Stimulated activated CD8-positive, alpha-beta memory T cell treated with anti-CD3 and anti-CD28 coated beads, Interleukin-2, amount 100 ng/mL, for 48 hours (primary cell): Measurements from ENCODE around the gene RTTN.
"Not testable (repeated sequence)": the region's sequence is repeated elsewhere in the genome, so short reads cannot be mapped to it uniquely, and the experiment has no call there.

ENCODE experiments used
- DNase-seq, 2 donors: peaks; one replicate each; pipeline ENCODE4 v3.0.0-alpha.2; 2020; ENCODE audit warnings: low read depth in 2 of 2

The RTTN gene

DNA sequence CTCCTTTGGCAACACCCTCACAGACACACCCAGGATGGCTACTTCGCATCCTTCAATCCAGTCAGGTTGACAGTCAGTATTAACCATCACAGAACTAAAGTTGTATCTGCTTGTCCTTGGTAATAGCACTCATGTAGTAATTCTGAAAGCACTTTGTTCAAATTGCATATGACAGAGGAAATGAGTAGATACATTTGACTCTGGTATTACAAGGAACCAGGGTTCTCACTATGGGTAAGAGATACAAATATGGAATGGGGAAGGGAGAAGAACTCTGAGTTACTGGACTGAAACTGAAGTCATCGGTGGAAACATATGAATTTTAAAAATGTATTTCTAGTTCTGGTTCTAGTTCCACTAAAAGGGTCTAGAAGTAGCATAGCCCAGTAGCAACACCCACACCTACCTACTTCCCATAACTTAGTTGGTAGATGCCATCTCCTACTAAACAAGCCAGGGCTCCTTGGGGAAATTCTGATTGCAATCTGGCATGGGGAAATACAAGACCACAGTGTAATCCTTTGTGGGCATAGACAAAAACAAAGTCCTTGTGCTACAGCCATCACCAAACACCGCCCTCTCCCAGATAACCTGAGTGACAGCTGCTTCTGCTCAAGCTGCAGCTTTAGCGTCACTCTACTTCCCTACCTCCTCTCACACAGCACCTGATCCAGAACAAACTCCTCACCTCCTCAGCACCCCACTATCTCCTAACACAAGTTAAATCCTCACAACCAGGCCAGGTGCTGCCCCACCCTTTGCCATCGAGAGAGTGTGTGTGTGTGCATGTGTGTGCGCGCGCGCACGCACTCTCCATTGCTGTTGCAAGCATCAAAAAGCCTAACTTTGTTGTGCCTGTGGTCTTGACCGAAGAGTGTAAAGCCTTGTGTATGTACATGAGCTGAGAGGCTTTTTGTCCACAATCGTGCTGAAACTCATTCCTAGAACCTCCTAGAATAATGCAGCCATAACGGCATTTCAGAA lies 226.5 kb downstream of the RTTN start:
- DNase-seq: no peak

DNA sequence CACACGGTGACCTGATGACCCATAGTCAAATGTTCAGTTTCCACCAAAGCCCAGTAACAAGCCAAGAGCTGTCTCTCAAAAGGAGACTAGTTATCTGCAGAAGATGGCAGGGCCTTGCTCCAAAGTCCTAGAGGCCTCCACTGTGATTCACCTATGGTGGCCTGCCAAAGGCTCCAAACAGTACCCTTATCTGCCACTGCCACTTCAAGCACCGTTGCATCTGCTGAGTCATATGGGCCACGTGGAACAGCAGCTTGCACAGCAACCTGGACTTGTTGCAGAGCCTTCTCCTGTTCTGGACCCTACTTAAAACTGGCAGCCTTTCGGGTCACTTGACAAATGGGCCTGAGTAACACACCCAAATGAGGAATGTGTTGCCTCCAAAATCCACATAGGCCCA lies 230.2 kb downstream of the RTTN start:
- not testable (repeated sequence) for DNase-seq

DNA sequence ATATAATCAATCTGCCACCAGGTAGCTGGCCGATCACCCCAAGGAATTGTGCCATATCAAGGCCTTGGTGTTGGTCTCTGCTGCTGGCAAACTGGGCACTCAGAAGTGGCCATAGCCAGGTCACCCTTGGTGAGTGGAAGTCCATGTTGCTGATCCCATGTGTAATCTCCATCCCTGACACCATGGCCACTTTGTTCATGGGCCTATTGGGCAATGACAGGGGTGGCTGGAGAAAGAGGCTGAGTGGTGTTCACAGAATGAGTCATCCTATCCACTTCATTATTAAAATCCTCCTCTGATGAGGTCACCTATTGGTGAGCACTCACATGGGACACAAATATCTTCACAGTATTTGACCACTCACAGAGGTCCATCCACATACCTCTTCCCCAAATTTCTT lies 231.1 kb downstream of the RTTN start:
- no peak for DNase-seq

DNA sequence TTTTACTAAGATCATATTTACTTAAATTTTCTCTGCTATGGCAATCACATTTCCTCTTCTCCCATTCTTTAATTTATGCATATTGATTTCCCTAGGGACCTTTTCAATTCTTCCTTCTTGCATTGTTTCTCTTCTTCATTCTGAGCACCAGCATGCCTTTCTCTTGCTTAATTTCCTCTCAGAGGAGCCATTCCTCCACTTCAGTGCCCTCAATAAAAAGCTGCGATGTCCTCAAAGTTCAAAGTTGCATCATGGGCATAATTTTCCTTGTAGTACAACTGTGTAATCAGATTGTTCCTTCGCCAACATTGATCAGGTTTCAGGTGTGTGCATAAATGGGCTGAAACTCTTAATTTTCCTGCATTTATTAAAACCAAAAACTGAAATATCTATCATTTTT lies 236.0 kb downstream of the RTTN start:
- DNase-seq: no peak

DNA sequence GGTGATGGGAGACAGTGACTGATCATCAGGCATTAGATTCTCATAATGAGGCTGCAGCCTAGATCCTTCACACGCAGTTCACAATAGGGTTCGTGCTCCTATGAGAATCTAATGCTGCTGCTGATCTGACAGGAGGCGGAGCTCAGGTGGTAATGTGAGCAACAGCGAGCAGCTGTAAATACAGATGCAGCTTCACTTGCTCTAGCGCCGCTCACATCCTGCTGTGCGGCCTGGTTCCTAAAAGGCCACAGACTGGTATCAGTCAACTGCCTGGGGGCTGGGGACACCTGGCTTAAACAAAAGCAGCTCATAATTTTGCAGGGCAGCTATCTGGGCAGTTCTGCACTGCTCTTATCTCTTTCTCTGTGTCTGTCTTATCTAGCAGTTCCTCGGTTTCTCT lies 237.4 kb downstream of the RTTN start:
- no peak for DNase-seq

DNA sequence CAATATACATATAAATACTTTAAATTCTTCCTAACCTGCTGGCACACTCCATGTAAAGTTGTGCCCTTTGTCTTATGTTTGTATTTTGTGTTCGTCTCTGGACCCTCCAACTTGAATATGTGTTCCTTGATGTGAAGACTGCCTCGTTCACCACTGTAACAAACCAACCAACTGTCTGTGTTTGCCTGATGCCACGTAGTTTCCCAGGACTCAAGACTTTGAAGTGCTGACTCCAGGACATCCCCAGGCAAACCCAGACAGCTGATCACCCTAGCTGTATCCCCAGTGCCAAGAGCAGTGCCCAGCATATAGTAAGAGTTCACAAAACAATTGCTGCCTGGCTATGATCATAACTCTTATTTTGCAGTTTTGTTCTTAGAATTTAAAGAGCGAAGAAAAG lies 242.3 kb downstream of the RTTN start:
- DNase-seq: no peak

DNA sequence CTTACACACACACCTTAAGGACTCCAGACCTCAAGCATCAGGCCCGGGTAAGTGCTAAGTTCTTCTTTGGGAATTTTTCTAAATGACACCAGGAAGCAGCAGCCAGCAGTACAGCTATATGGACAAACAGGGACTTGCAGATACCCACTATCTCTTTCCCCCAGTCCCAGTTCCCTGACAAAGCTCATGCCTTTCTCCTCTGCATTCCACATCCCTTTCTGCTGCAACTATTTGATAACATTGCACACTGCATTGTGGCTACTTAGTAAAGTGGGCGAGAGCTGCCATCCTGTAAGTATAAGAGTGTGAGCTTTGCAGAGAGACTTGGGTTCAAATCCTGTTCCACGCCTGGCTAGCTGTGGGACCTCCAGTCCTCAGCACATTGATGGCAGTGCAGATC lies 243.8 kb downstream of the RTTN start:
- no peak for DNase-seq

DNA sequence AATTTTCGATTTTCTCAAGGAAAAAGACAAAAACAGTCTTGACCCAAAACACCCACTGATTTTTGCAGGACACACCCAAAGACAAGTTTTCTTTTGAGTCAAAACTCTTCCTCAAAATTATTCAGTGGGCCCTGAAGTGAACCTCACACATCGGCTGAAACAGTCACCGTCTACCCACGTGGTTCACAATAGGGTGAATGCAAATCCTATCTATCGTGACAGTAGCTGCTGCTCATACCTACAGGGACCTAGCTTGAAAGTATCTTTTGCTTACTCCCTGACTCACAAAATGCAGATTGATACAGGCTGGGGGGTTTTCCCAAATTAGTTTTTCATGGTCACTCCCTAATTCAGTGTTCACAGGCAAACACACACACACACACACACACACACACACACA lies 247.1 kb downstream of the RTTN start:
- no peak for DNase-seq

DNA sequence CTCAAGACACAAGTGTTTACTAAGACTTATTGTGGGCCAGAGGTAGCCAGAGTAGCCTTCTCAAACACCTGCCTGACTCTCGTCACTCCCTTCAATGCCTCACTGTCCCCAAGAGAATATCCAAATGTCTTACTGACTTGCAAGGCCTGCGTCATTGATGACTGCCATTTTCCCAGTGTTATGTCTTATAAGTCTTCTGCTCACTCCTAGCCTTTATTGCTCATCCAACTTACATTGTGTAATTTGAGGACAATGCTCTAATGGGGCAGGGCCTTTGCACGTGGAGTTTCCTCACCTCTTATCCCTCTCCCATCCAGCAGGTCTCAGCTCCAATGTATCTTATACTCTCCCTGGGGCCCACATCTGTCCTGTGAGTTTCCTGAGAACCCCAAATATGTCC lies 247.7 kb downstream of the RTTN start:
- no peak for DNase-seq

DNA sequence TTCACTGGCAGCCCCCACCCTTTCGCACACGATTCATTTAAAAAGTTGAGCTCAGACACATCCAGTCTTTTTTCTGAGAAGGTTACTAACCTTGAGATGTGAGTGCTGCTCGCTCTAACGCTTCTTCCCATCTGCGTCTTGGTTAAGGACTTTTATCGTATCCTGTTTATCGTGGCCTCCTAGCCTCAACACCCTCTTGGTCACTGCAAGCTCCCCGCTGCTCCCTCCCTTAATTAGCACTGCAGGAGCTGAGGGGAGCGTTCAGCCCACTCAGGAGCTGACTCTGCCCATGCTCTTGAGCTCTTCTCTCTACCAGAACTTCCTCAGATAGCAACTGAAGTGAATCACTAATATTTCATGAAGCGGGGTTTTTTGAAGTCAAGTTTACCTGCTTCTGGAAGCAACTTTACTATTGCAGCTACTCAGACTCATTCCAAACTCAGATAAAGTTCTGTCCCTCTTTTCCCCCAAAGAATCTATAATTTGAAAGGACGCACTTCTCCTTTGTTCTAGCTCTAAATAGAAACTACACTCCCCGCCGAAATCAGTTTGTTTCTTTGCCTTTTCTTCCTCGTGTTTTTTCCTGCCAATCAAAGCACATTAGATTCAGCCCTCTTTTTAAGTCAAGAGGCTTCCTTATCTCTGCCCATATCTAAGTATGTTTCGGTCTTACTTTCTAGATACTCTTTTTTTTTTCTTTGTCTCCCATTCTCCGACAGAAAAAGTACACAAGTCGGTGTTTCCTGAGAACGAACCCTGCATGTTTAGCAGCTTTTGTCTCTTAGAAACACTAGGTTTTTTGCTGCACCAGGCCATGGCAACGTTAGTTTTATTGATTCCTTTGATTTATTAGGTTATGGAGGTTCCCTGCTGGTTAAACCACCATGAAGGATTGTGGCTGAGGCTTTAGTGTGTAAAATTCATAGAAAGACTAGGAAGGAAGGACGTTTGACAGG lies 248.5 kb downstream of the RTTN start:
- DNase-seq: no peak

DNA sequence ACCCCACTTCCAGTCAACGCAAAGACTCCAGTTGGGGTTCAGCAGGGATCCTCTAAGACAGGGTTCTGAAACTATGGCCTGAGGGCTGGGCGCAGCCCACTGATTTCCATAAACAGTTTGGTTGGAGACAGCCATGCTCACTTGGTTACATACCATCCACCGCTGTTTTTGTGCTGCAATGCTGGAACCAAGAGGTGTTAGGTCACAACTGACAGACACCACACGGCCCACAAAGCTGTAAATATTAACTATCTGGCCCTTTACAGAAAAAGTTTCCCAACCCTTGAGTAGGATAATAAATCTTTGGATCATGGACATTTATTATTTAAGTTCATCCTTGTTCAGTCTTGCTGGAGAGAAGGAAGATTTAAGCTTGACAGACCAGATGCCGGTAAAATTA lies 249.4 kb downstream of the RTTN start:
- DNase-seq: no peak

DNA sequence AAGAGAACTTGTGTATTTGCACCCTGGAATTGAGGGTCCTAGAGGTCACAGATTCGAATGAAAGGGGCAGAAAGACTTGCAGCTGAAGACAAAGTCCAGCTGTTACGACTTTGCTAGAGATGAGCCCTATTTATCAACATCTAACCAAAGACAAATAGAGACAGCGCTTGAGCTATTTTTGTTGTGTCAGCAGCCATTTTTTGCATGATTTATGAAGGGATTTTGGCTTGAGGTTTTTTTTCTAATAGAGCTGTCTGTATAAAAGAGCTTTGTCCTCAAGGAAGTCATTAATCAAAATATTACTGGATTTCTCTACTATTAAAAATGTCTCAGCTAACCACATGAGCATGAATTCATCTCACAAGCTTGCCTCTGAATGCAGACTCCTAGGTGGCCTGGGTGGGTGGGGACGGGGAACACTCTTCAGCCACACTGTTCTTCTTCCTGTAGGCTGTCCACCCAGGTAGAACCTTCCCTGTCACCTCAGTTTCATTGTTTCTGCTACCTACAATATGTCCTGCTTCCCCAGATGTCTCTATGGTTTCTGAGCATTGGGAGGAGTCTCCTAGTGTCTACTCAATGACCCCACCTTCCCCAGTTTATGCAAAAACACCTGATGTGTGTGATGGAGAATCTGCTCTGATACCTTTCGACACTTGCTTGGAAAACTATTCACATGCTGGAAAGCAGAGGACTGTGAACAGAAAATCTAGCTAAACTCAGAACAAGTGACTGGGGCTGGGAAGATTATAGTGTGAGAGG lies 250.6 kb downstream of the RTTN start:
- no peak for DNase-seq

DNA sequence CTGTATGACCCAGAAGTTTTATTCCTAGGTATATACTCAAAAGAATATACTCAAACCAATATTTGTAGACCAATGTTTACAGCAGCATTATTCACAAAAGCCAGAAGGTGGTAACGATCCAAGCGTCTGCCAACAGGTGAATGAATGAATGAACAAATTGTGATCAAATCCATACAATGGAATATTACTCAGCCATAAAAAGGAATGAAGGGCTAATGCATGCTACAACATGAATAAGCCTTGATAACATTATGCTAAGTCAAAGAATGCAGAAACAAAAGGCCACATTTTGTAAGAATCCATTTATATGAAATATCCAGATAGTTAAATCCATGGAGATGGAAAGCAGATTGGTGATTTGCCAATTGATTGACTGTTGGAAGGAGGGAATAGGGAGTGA lies 252.3 kb downstream of the RTTN start:
- no peak for DNase-seq
